HG02759 (cell line): Measurements from ENCODE around the gene MVP.
"Not testable (repeated sequence)": the region's sequence is repeated elsewhere in the genome, so short reads cannot be mapped to it uniquely, and the experiment has no call there.

Experiments
- ATAC-seq: cut with Tn5 transposase; IDR thresholded peaks from one replicate; pipeline ENCODE4 v1.9.1; 2021; ENCODE audit warnings: mild to moderate bottlenecking, moderate library complexity; ENCODE audit not compliant: unreplicated experiment

The MVP gene

GRCh38 chr16:29820271-29820701 is at the start of gene MVP:
MVP (plus strand) TSS chr16:29820462; CDS start chr16:29830550, 10,088 bp downstream.
- no peak for ATAC-seq

- not testable (repeated sequence) for ATAC-seq
Measured at GRCh38 chr16:29772330-29772729, 47.9 kb upstream of the MVP start.

GRCh38 chr16:29774730-29775129 is 45.5 kb upstream of the MVP start:
- ATAC-seq, result no peak

- ATAC-seq, result no peak
Measured at GRCh38 chr16:29775742-29776408, 44.4 kb upstream of the MVP start.

GRCh38 chr16:29777576-29778350 is 42.5 kb upstream of the MVP start, which contains the start of gene ZG16:
ZG16 (plus strand) TSS chr16:29778256; CDS start chr16:29779267, 1,011 bp downstream.
- no peak for ATAC-seq

- no peak for ATAC-seq
Measured at GRCh38 chr16:29779474-29779873, 40.8 kb upstream of the MVP start.

- ATAC-seq, result not testable (repeated sequence)
Measured at GRCh38 chr16:29783094-29783953, 36.9 kb upstream of the MVP start.

- ATAC-seq, result no peak
Measured at GRCh38 chr16:29784157-29784556, 36.1 kb upstream of the MVP start.

GRCh38 chr16:29784901-29785500 is 35.3 kb upstream of the MVP start:
- ATAC-seq, result no peak

- not testable (repeated sequence) for ATAC-seq
Measured at GRCh38 chr16:29787155-29787554, 33.1 kb upstream of the MVP start.

- no peak for ATAC-seq
Measured at GRCh38 chr16:29789775-29790182, 30.5 kb upstream of the MVP start.

GRCh38 chr16:29790183-29790948 is 29.9 kb upstream of the MVP start, which contains the start of gene KIF22:
KIF22 (plus strand) TSS chr16:29790751; CDS start chr16:29790760, 9 bp downstream.
- ATAC-seq, result peak; percentile 92

- peak; percentile 26 for ATAC-seq
Measured at GRCh38 chr16:29790949-29791844, 29.1 kb upstream of the MVP start.

- ATAC-seq, result no peak
Measured at GRCh38 chr16:29791845-29792807, 28.1 kb upstream of the MVP start.

- ATAC-seq, result not testable (repeated sequence)
Measured at GRCh38 chr16:29793153-29793552, 27.1 kb upstream of the MVP start.

- ATAC-seq, result no peak
Measured at GRCh38 chr16:29794231-29794710, 26.0 kb upstream of the MVP start.

GRCh38 chr16:29802416-29802935 is 17.8 kb upstream of the MVP start:
- no peak for ATAC-seq
